HuH-7.5 (cell line): ENCODE data around the gene VPS11.

Experiments used
- DNase-seq: peaks from one replicate; pipeline ENCODE4 v3.0.0; 2011; ENCODE audit warnings: low spot score

The VPS11 gene

GRCh38 chr11:119121008-119121810, 53.6 kb downstream of the VPS11 start, which contains the start of gene HINFP:
TSS of gene HINFP (plus strand) at chr11:119121580. CDS start at chr11:119126945, 5,365 bp downstream.
- peak; percentile 94 for DNase-seq

DNA sequence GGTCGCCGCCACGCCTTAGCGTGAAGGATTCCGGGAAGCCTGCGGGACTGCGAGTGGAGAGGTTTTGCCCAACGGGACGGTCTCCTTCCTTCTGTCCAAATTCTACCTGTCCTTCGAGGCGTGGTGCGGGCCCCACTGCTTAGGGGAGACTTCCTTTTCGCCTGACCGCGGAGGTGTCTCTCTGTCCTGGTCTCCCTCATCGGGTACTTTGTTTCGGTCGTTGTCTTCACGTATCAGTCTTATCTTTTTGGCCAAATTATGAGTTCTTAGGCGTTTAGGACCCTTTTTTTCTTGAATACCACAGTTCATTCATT, 54.1 kb downstream of the VPS11 start:
- DNase-seq: no peak

- no peak for DNase-seq
Measured at GRCh38 chr11:119125821-119126220, 58.2 kb downstream of the VPS11 start.

DNA sequence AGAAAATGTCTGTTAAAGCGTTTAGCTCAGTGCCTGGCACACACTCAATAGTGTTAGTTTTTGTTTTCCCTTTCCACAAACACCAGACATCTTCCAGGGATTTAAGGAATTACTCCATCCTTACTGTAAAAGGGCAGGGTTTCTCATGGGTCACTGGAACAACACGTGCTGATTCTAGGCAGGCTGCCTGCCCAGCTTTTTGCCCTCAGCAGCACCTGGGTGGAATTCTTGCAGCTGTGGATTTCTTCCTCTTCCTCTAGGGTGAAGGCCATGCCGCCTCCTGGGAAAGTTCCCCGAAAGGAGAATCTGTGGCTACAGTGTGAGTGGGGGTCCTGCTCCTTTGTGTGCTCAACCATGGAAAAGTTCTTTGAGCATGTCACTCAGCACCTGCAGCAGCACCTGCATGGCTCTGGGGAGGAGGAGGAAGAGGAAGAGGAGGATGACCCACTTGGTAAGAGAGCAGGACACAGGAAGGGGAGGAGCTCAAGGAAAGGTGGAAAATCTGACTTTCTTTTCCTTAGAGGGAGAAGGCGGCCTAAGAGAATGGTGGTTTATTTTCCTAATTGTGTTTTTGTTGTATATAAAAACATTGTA, 59.2 kb downstream of the VPS11 start:
- no peak for DNase-seq

- DNase-seq: no peak
Measured at GRCh38 chr11:119130662-119131061, 63.0 kb downstream of the VPS11 start.
